K562 (cell line): ENCODE data around the gene GCNT2.
"Not testable (repeated sequence)": the region's sequence is repeated elsewhere in the genome, so short reads cannot be mapped to it uniquely, and the experiment has no call there.

Experiments used
- JUND ChIP-seq, 2 experiments: IDR thresholded peaks; 2 replicates in 1 of 2; 3 replicates in 1 of 2; pipeline ENCODE4 v1.6.1; 2011; ENCODE audit warnings: borderline replicate concordance in 2 of 2, low read depth in 2 of 2, low read length in 2 of 2, improper control_type of control experiment in 1 of 2, missing biosample characterization in 1 of 2, missing genetic modification characterization in 1 of 2, missing genetic modification reagents in 1 of 2
- MXI1 ChIP-seq: IDR thresholded peaks from 2 replicates; pipeline ENCODE4 v1.6.1; 2011; ENCODE audit warnings: low read depth, mild to moderate bottlenecking, improper control_type of control experiment, low read length
- ZBTB1 ChIP-seq: sonication (generic); formaldehyde crosslinking; IDR thresholded peaks from 2 replicates; pipeline ENCODE4 v1.8.1; 2023; ENCODE audit warnings: missing genetic modification reagents, low read depth, mild to moderate bottlenecking, borderline replicate concordance
- ZFX ChIP-seq: sonication (generic); formaldehyde crosslinking; IDR thresholded peaks from 2 replicates; pipeline ENCODE4 v1.8.0; 2022; ENCODE audit warnings: mild to moderate bottlenecking, missing genetic modification reagents, moderate library complexity
- TF ChIP-seq, protein P1 (sequence below), 2 experiments: fragments of 450-650 bp in 1 of 2; sonication (generic) in 1 of 2; formaldehyde crosslinking in 1 of 2; IDR thresholded peaks in 1 of 2; conservative IDR thresholded peaks in 1 of 2; 2 replicates each; pipeline versions ENCODE4 v1.6.1 to v1.8.1; 2016 to 2023; ENCODE audit warnings: mild to moderate bottlenecking in 2 of 2, moderate library complexity in 2 of 2, inconsistent platforms in 1 of 2, missing genetic modification reagents in 1 of 2

DNA sequence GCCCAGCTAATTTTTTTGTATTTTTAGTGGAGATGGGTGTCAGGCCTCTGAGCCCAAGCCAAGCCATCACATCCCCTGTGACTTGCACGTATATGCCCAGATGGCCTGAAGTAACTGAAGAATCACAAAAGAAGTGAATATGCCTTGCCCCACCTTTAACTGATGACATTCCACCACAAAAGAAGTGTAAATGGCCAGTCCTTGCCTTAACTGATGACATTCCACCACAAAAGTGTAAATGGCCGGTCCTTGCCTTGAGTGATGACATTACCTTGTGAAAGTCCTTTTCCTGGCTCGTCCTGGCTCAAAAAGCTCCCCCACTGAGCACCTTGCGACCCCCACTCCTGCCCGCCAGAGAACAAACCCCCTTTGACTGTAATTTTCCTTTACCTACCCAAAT is 54.4 kb downstream of the GCNT2 start:
- TF ChIP-seq JUND (IDR thresholded peaks at IDR 0.05; ENCODE audit: borderline replicate concordance, low read depth, low read length); JUND (tag; IDR thresholded peaks at IDR 0.05; ENCODE audit: borderline replicate concordance, low read depth, low read length); MXI1; ZBTB1; ZFX (CRISPR knock-in tag): not testable (repeated sequence)
- TF ChIP-seq, protein P1, sequence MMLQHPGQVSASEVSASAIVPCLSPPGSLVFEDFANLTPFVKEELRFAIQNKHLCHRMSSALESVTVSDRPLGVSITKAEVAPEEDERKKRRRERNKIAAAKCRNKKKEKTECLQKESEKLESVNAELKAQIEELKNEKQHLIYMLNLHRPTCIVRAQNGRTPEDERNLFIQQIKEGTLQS (IDR thresholded peaks at IDR 0.05): not testable (repeated sequence)
- TF ChIP-seq, protein P1 (CRISPR knock-in tag; conservative IDR thresholded peaks at IDR 0.05): not testable (repeated sequence)
